Spleen (tissue), 11 donors: ENCODE measurements around the gene PSMD12. TPM values are rescaled to one million over a fixed set of nuclear protein-coding genes. Genes with fewer than 3 reads are reported as not detected.

Experiments used
- DNase-seq: peaks from one replicate; pipeline ENCODE4 v3.0.0-alpha.2; 2020
- H3K27ac ChIP-seq, 8 donors: fragments of 200-600 bp; sonication (generic) in 7 of 8; 1 replicate in 4 of 8; 2 replicates in 4 of 8; pipeline versions ENCODE4 v1.5.0 to v1.8.0; 2016 to 2021; ENCODE audit warnings: inconsistent platforms in 4 of 8, mild to moderate bottlenecking in 4 of 8, moderate library complexity in 1 of 8
- H3K27me3 ChIP-seq, 7 donors: fragments of 200-600 bp; sonication (generic) in 6 of 7; replicated peaks in 1 of 7; 1 replicate in 4 of 7; 2 replicates in 3 of 7; pipeline versions ENCODE4 v1.5.0 to v1.8.0; 2016 to 2021; ENCODE audit warnings: inconsistent platforms in 3 of 7, mild to moderate bottlenecking in 1 of 7
- H3K36me3 ChIP-seq, 6 donors: fragments of 200-600 bp; sonication (generic) in 5 of 6; 1 replicate in 4 of 6; 2 replicates in 2 of 6; pipeline versions ENCODE4 v1.5.0 to v1.8.0; 2016 to 2021; ENCODE audit warnings: inconsistent platforms in 2 of 6
- H3K4me1 ChIP-seq, 6 donors: fragments of 200-600 bp; sonication (generic) in 5 of 6; 1 replicate in 3 of 6; 2 replicates in 3 of 6; pipeline versions ENCODE4 v1.5.0 to v1.8.0; 2016 to 2021; ENCODE audit warnings: inconsistent platforms in 3 of 6
- H3K4me3 ChIP-seq, 8 donors: fragments of 200-600 bp; sonication (generic) in 7 of 8; 1 replicate in 4 of 8; 2 replicates in 4 of 8; pipeline versions ENCODE4 v1.5.0 to v1.8.0; 2016 to 2021; ENCODE audit warnings: inconsistent platforms in 4 of 8, mild to moderate bottlenecking in 4 of 8, moderate library complexity in 2 of 8
- H3K9me3 ChIP-seq, 8 donors: fragments of 200-600 bp; sonication (generic) in 7 of 8; 1 replicate in 4 of 8; 2 replicates in 4 of 8; pipeline versions ENCODE4 v1.5.0 to v1.8.0; 2016 to 2021; ENCODE audit warnings: inconsistent platforms in 4 of 8
- CTCF ChIP-seq, 11 experiments: fragments of 200-600 bp in 7 of 11; fragments of 450-650 bp in 4 of 11; sonication (generic) in 4 of 11; IDR thresholded peaks in 8 of 11; conservative IDR thresholded peaks in 3 of 11; 1 replicate in 7 of 11; 2 replicates in 4 of 11; pipeline versions ENCODE4 v1.4.0 to v1.8.0; 2016 to 2021; ENCODE audit warnings: antibody characterized with exemption in 11 of 11, inconsistent platforms in 4 of 11, mild to moderate bottlenecking in 1 of 11
- POLR2A ChIP-seq, 3 donors: fragments of 450-650 bp; IDR thresholded peaks; one replicate each; pipeline ENCODE4 v1.5.1; 2017; ENCODE audit warnings: antibody characterized with exemption in 3 of 3, mild to moderate bottlenecking in 1 of 3
- POLR2AphosphoS5 ChIP-seq, 3 donors: sonication (generic); formaldehyde crosslinking; IDR thresholded peaks; one replicate each; pipeline ENCODE4 v1.5.1; 2017; ENCODE audit warnings: antibody characterized with exemption in 3 of 3
- WGBS, 5 donors: extraction: QIAGEN DNeasy Blood & Tissue Kit in 3 of 5; methylation state at CpG; one replicate each; pipeline versions ENCODE4 v1.1.5 to v1.1.7; 2013 to 2018; 5-methylcytosine and 5-hydroxymethylcytosine counted together
- intact Hi-C: fragments of 100-400 bp; cut with DNase I; formaldehyde crosslinking; loops from one replicate; pipeline ENCODE4 v1.15.0; 2023; ENCODE audit warnings: low total_unique reads
- polyA plus RNA-seq, 3 donors: library from polyadenylated mRNA; stranded (reverse); fragments of 200-250 nt; gene quantifications; one replicate each; pipeline ENCODE4 v1.2.1, GENCODE V29; 2013
- total RNA-seq, 7 donors: library from RNA; depleted of rRNA in 3 of 7; stranded (reverse); fragments of >200 nt in 3 of 7; fragmentation: NEBNext Ultra II Directional in 4 of 7; extraction: Animal tissue kit (Norgen Biotek cat#: 25700) in 4 of 7; gene quantifications; one replicate each; pipeline versions ENCODE4 v1.1.0 to v1.2.1, GENCODE V29; 2016 to 2021
- donor health status: healthy with polysubstance abuse.
- donor health status: DM: no; HTN: no; CAD: no; lungs with moderate emphysema.
- donor health status: DM: no; HTN: no; CAD: no.
- donor health status: Bipolar disorder and iron deficiency.
- donor health status: healthy.
- donor health status: DM: no; HTN: no; CAD: no.
- donor health status: DM: yes; HTN: yes; CAD: no.

PSMD12 gene
- total and polyA plus RNA-seq, 10 donors, result 13.8 to 46.4 (median 28.9) TPM

GRCh38 chr17:67369676-67370075, 3.3 kb upstream of the PSMD12 start:
- no peak for DNase-seq
- intact Hi-C loops, result loop anchor here (10.0 kb wide), 1 partner anchor 455 kb away; the partner anchor contains the start of gene BPTF
- Histone ChIP-seq H3K4me3 (no peak overlapping the region), H3K36me3 (peaks cover 0 to 2% (median 0%) of the 10 kb centered on the region in 6 donors), H3K27me3 (no peaks in the 10 kb centered on the region), H3K27ac (no peak overlapping the region), H3K4me1 (peaks cover 2 to 31% (median 21%) of the 10 kb centered on the region in 6 donors), H3K9me3 (no peaks in the 10 kb centered on the region)
- TF ChIP-seq CTCF (IDR thresholded peaks at IDR 0.05 in 8 of 11, conservative IDR thresholded peaks at IDR 0.05 in 3 of 11) (no peak), POLR2AphosphoS5 (IDR thresholded peaks at IDR 0.05) (no peak)

GRCh38 chr17:67365738-67366192, 612 bp downstream of the PSMD12 start:
- TF ChIP-seq POLR2A (IDR thresholded peaks at IDR 0.05) (no peak), POLR2AphosphoS5 (IDR thresholded peaks at IDR 0.05) (no peak), CTCF (IDR thresholded peaks at IDR 0.05 in 8 of 11, conservative IDR thresholded peaks at IDR 0.05 in 3 of 11) (no peak)
- intact Hi-C loops, result no loop called here
- peak overlapping the region; percentile 76 to 99 (median 97) for H3K4me3 ChIP-seq
- DNase-seq, result no peak
- H3K4me1 ChIP-seq, result peaks cover 23 to 62% (median 53%) of the 10 kb centered on the region in 6 donors
- peak overlapping the region; percentile 88 to 98 (median 96) for H3K27ac ChIP-seq
- no peaks in the 10 kb centered on the region for H3K27me3 ChIP-seq
- WGBS, 5 donors, result 0 to 1% (median 0%) methylated on average over 11 of the region's 11 CpGs
- H3K9me3 ChIP-seq, result no peaks in the 10 kb centered on the region
- peaks cover 0 to 39% (median 4%) of the 10 kb centered on the region in 6 donors for H3K36me3 ChIP-seq

- H3K4me3 ChIP-seq, result peak overlapping the region; percentile 76 to 99 (median 97)
- 43 to 61% (median 55%) methylated on average over 26 of the region's 26 CpGs for WGBS, 5 donors
- no peaks in the 10 kb centered on the region for H3K27me3 ChIP-seq
- peak overlapping the region; percentile 88 to 98 (median 96) for H3K27ac ChIP-seq
- TF ChIP-seq CTCF (IDR thresholded peaks at IDR 0.05 in 8 of 11, conservative IDR thresholded peaks at IDR 0.05 in 3 of 11), result peak in 1 of 11 experiments; percentile 5
- TF ChIP-seq POLR2AphosphoS5 (IDR thresholded peaks at IDR 0.05), result no peak
- intact Hi-C loops, result no loop called here
- peaks cover 30 to 69% (median 60%) of the 10 kb centered on the region in 6 donors for H3K4me1 ChIP-seq
- H3K36me3 ChIP-seq, result peaks cover 0 to 45% (median 6%) of the 10 kb centered on the region in 6 donors
- H3K9me3 ChIP-seq, result no peaks in the 10 kb centered on the region
- DNase-seq, result no peak
These were observed 1.3 kb downstream of the PSMD12 start for GRCh38 chr17:67364847-67365737.

- DNase-seq, result no peak
- TF ChIP-seq POLR2A (IDR thresholded peaks at IDR 0.05), result no peak
- no peak for TF ChIP-seq CTCF (IDR thresholded peaks at IDR 0.05 in 8 of 11, conservative IDR thresholded peaks at IDR 0.05 in 3 of 11)
- TF ChIP-seq POLR2AphosphoS5 (IDR thresholded peaks at IDR 0.05), result no peak
- Histone ChIP-seq H3K4me1 (peaks cover 51 to 97% (median 82%) of the 10 kb centered on the region in 6 donors), H3K36me3 (peaks cover 0 to 64% (median 13%) of the 10 kb centered on the region in 6 donors), H3K9me3 (no peaks in the 10 kb centered on the region), H3K27ac (no peak overlapping the region), H3K27me3 (no peaks in the 10 kb centered on the region), H3K4me3 (no peak overlapping the region)
- WGBS, 5 donors, result 87 to 96% (median 91%) methylated on average over 9 of the region's 9 CpGs
- intact Hi-C loops, result no loop called here
These were observed 4.2 kb downstream of the PSMD12 start for GRCh38 chr17:67362173-67362572.
